Panc1 (cell line): ENCODE results near the gene MAP3K15. TPM values are rescaled to one million over a fixed set of nuclear protein-coding genes. Genes with fewer than 3 reads are reported as not detected.
A peak's percentile ranks its signal among the peaks of the same experiment; 100 is the strongest.

Source experiments
- ATAC-seq: fragments of 200-7000 bp; cut with Tn5 transposase; 2 replicates; pipeline ENCODE4 v1.9.1; 2020; ENCODE audit warnings: mild to moderate bottlenecking, moderate library complexity
- BruUV-seq: library from RNA; stranded (reverse); fragments of 400-500 nt; replicated peaks from 2 replicates; lab custom pipeline; 2021; lab: Mats Ljungman, UMichigan
- CTCF ChIA-PET: fragments of 300-600 bp; sonication (Branson Sonifier 250); formaldehyde crosslinking; loops from one replicate; lab custom pipeline; 2022; ENCODE audit warnings: antibody characterized with exemption; lab: Charles Lee
- POLR2A ChIA-PET: fragments of 300-600 bp; sonication (Branson Sonifier 250); formaldehyde crosslinking; loops from one replicate; lab custom pipeline; 2022; ENCODE audit warnings: antibody characterized with exemption; lab: Charles Lee
- DNase-seq: peaks from one replicate; pipeline ENCODE4 v3.0.0-alpha.2; 2010; ENCODE audit warnings: low read depth, low spot score
- H3K27ac ChIP-seq: 2 replicates; pipeline ENCODE4 v1.5.1; 2011; ENCODE audit warnings: mild to moderate bottlenecking, low read length, inconsistent platforms
- H3K27me3 ChIP-seq: fragments of 200-500 bp; sonication (Bioruptor generic); 2 replicates; pipeline ENCODE4 v1.6.0; 2014; ENCODE audit warnings: low read length, inconsistent platforms; ENCODE audit not compliant: control insufficient read depth, insufficient read depth
- H3K36me3 ChIP-seq: fragments of 200-500 bp; sonication (Bioruptor generic); 2 replicates; pipeline ENCODE4 v1.5.1; 2014; ENCODE audit warnings: inconsistent platforms, mild to moderate bottlenecking, low read length, moderate library complexity; ENCODE audit not compliant: control insufficient read depth, insufficient read depth
- H3K4me1 ChIP-seq: 2 replicates; pipeline ENCODE4 v1.5.1; 2011; ENCODE audit warnings: inconsistent platforms, mild to moderate bottlenecking, low read length, moderate library complexity; ENCODE audit not compliant: control insufficient read depth, insufficient read depth
- H3K4me3 ChIP-seq, 2 experiments: 2 replicates each; pipeline ENCODE4 v1.5.1; 2011 to 2012; ENCODE audit warnings: low read depth in 2 of 2, low read length in 2 of 2, mild to moderate bottlenecking in 2 of 2, inconsistent platforms in 1 of 2, moderate library complexity in 1 of 2
- H3K9me3 ChIP-seq: fragments of 200-500 bp; sonication (Bioruptor generic); 2 replicates; pipeline ENCODE4 v1.5.1; 2014; ENCODE audit warnings: low read depth, mild to moderate bottlenecking, inconsistent platforms, low read length, moderate library complexity; ENCODE audit not compliant: control insufficient read depth, insufficient read depth
- POLR2AphosphoS5 ChIP-seq: IDR thresholded peaks from 2 replicates; pipeline ENCODE4 v1.6.1; 2012; ENCODE audit warnings: mild to moderate bottlenecking, low read depth, low read length, moderate library complexity
- SIN3A ChIP-seq: IDR thresholded peaks from 2 replicates; pipeline ENCODE4 v1.6.1; 2012; ENCODE audit warnings: low read depth, mild to moderate bottlenecking, low read length, moderate library complexity, borderline replicate concordance; ENCODE audit not compliant: insufficient read depth
- TCF7L2 ChIP-seq: IDR thresholded peaks from 2 replicates; pipeline ENCODE4 v1.6.1; 2011; ENCODE audit warnings: mild to moderate bottlenecking, low read depth, low read length, inconsistent platforms
- in situ Hi-C: cut with HindIII; loops from 2 replicates; pipeline ENCODE4 v1.10.0; 2016; ENCODE audit warnings: low sequenced_read_pairs, low pct_unique_long_range_greater_than_20kb
- intact Hi-C: fragments of 100-400 bp; cut with micrococcal nuclease; formaldehyde crosslinking; loops from one replicate; pipeline ENCODE4 v1.10.0; 2022; ENCODE audit not compliant: unreplicated experiment
- total RNA-seq: library from RNA; stranded (reverse); gene quantifications from one replicate; pipeline ENCODE4 v1.2.1, GENCODE V29; 2021; ENCODE audit not compliant: unreplicated experiment
- TF ChIP-seq, protein P1 (sequence below): fragments of 450-650 bp; IDR thresholded peaks from 2 replicates; pipeline ENCODE4 v1.5.1; 2017; ENCODE audit warnings: mild to moderate bottlenecking
- TF ChIP-seq, protein P2 (sequence below), 2 experiments: IDR thresholded peaks; 2 replicates each; pipeline ENCODE4 v1.6.1; 2011 to 2012; ENCODE audit warnings: low read depth in 2 of 2, control low read depth in 1 of 2, low read length in 1 of 2, mild to moderate bottlenecking in 1 of 2, moderate library complexity in 1 of 2; ENCODE audit not compliant: insufficient read depth in 1 of 2

MAP3K15 gene
- total RNA-seq, 1 experiment from 2014 or later: 4.9 TPM

DNA sequence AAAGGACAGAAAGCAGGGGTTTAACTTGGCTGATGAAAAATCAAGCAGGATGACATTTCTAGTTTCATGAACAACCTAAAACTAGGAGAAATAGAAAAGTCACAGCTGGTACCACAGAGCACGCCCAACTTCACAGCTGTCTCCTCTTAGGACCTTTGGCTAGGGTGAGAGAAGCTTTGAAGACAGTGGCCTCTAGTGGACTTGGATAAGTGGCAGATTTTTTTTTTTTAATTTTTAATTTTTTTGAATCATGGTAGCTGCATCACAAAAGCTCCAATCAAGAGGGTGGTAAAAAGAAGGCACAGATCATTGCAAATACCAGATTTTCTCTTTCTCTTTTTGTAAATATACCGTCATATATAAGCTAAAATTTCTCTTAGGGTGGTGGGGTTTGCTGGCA lies 20.2 kb upstream of the MAP3K15 start:
- no peaks in the 10 kb centered on the region for H3K4me1 ChIP-seq
- no peak for ATAC-seq
- CTCF ChIA-PET: interaction anchor here (0.6 to 1.9 kb wide), 4 partner anchors 22 to 167 kb away, joined by 3 to 15 read pairs (median 4); no protein-coding TSS in a partner anchor
- TF ChIP-seq, protein P1, sequence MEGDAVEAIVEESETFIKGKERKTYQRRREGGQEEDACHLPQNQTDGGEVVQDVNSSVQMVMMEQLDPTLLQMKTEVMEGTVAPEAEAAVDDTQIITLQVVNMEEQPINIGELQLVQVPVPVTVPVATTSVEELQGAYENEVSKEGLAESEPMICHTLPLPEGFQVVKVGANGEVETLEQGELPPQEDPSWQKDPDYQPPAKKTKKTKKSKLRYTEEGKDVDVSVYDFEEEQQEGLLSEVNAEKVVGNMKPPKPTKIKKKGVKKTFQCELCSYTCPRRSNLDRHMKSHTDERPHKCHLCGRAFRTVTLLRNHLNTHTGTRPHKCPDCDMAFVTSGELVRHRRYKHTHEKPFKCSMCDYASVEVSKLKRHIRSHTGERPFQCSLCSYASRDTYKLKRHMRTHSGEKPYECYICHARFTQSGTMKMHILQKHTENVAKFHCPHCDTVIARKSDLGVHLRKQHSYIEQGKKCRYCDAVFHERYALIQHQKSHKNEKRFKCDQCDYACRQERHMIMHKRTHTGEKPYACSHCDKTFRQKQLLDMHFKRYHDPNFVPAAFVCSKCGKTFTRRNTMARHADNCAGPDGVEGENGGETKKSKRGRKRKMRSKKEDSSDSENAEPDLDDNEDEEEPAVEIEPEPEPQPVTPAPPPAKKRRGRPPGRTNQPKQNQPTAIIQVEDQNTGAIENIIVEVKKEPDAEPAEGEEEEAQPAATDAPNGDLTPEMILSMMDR: peak; percentile 53
- TF ChIP-seq TCF7L2: no peak
- in situ Hi-C loops: no loop called here
- no peaks in the 10 kb centered on the region for H3K27me3 ChIP-seq
- POLR2A ChIA-PET: no interaction called here
- no peak for DNase-seq
- no peaks in the 10 kb centered on the region for H3K36me3 ChIP-seq
- intact Hi-C loops: no loop called here
- no peak overlapping the region for H3K4me3 ChIP-seq
- H3K27ac ChIP-seq: no peak overlapping the region
- no TSS peak for BruUV-seq
- no peaks in the 10 kb centered on the region for H3K9me3 ChIP-seq

DNA sequence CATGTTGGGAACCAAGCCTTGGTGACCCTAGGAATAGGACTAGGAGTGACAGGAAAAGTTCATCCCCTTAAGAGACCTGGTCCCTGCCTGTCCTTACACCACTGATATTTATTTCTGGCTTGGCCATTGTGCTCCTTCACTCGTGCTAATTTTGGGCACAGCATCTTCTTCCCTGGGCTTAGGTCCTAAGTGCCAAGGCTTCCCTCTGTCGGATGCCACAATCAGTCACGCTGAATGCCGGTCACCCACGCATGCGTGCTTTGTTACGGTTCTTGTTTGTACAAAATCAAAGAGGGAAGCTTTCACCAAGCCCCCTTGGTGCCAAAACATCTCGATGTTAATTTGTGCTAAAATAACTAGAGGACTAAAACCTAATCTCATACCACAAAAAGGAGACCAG lies 17.4 kb upstream of the MAP3K15 start:
- Histone ChIP-seq H3K4me1 (no peaks in the 10 kb centered on the region), H3K27me3 (no peaks in the 10 kb centered on the region), H3K4me3 (no peak overlapping the region), H3K36me3 (no peaks in the 10 kb centered on the region), H3K27ac (no peak overlapping the region), H3K9me3 (no peaks in the 10 kb centered on the region)
- ChIA-PET CTCF (no interaction called here), POLR2A (no interaction called here)
- DNase-seq (no peak), ATAC-seq (no peak)
- in situ Hi-C loops: no loop called here
- no TSS peak for BruUV-seq
- no peak for TF ChIP-seq POLR2AphosphoS5
- no peak for TF ChIP-seq TCF7L2
- no peak for TF ChIP-seq SIN3A
- TF ChIP-seq, protein P2, sequence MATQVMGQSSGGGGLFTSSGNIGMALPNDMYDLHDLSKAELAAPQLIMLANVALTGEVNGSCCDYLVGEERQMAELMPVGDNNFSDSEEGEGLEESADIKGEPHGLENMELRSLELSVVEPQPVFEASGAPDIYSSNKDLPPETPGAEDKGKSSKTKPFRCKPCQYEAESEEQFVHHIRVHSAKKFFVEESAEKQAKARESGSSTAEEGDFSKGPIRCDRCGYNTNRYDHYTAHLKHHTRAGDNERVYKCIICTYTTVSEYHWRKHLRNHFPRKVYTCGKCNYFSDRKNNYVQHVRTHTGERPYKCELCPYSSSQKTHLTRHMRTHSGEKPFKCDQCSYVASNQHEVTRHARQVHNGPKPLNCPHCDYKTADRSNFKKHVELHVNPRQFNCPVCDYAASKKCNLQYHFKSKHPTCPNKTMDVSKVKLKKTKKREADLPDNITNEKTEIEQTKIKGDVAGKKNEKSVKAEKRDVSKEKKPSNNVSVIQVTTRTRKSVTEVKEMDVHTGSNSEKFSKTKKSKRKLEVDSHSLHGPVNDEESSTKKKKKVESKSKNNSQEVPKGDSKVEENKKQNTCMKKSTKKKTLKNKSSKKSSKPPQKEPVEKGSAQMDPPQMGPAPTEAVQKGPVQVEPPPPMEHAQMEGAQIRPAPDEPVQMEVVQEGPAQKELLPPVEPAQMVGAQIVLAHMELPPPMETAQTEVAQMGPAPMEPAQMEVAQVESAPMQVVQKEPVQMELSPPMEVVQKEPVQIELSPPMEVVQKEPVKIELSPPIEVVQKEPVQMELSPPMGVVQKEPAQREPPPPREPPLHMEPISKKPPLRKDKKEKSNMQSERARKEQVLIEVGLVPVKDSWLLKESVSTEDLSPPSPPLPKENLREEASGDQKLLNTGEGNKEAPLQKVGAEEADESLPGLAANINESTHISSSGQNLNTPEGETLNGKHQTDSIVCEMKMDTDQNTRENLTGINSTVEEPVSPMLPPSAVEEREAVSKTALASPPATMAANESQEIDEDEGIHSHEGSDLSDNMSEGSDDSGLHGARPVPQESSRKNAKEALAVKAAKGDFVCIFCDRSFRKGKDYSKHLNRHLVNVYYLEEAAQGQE (IDR thresholded peaks at IDR 0.05; ENCODE audit: insufficient read depth in 1 of 2, low read depth in 2 of 2, low read length in 1 of 2): no peak
- TF ChIP-seq, protein P1: no peak
- intact Hi-C loops: loop anchor here (5.0 kb wide), 1 partner anchor 150 kb away; no protein-coding TSS in a partner anchor
